GM18502 (cell line): ENCODE data around the gene EFNB2.

Experiments
- ATAC-seq: cut with Tn5 transposase; IDR thresholded peaks from one replicate; pipeline ENCODE4 v1.9.1; 2021; ENCODE audit warnings: mild to moderate bottlenecking; ENCODE audit not compliant: unreplicated experiment, poor library complexity

Gene EFNB2

DNA sequence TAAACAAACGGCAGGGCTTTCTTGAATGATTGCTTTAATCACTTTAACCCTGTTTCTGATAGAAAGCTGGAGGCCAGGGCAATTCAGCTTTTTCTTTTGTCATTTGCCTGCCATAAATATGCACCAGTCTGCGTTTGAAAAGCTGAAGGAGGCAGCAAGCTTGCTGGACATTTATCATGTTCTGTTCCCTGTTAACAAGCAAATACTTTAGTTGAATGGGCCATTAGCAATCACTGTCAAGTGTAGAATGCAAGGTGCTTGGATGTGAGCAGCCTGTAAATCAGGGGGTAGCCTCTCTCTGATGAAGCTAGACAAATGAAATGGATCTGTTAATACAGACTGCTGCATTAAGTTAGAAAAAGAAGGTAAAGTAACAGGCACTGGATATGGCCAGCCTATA is 7.6 kb downstream of the EFNB2 start:
- ATAC-seq: no peak

DNA sequence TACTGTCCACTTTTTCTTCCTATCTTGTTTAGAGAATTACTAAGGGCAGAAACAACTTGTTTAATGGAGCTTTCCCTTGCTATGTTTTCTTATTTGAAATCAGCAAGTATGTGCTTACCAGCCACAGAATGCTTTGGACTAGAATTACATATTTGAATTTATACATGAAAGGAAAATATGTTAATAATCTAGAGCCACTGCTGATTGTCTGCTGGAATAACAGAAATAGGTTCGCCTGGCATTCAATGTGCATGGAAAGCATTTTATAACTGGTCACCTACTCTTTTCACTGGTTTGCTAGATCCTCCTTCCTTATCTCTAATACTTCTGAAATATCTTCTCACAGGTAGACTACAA is 8.0 kb downstream of the EFNB2 start:
- ATAC-seq: no peak

DNA sequence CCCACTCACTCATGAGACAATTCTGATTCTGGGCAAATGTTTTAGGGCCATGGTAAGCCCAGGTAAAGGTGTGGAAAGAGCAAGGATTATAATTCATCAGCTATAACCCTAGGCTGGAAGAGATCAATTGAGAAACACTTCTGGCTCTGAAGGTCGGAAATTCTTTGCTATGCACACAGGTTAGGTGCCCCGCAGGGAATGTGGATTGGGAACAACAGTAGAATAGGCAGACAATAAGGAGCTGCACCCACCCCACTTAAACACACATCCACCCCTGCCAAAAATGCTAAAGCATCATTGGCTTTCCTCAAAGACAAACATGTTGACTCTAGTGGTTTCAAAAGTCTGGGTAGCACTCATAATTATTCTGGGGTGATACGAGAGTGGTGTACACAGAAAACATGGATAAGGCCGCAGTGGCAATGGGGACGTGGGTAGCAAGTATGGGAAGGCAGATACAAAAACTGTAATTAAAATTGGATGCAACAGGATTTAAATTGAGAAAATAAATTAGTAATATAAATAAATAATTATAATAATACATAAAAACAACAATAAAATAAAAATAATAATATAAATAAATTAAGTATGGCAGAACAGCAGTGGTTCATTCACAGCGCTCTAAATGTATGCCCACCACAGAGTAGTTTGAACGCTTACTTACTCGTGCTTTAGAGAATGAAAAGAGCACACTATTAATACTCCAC is 8.6 kb downstream of the EFNB2 start:
- ATAC-seq: no peak

DNA sequence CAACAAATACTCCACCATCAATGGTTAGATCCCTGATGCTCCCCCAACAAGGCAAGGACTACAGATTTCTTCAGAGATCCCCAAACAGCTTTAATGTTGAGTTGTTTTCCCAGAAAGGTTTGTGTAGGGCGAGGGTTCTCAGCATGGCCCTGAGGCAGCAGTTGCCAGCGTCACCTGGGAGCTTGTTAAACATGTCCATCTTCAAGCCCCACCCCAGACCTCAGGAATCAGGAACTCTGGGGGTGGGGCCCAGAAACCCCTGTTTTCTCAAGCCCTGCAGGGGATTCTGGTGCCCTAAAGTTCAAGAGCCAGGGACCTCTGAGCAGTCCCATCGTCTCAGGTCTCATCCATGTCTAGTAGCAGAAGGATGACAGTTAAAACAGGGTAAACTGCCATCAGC is 9.6 kb downstream of the EFNB2 start:
- ATAC-seq: no peak

DNA sequence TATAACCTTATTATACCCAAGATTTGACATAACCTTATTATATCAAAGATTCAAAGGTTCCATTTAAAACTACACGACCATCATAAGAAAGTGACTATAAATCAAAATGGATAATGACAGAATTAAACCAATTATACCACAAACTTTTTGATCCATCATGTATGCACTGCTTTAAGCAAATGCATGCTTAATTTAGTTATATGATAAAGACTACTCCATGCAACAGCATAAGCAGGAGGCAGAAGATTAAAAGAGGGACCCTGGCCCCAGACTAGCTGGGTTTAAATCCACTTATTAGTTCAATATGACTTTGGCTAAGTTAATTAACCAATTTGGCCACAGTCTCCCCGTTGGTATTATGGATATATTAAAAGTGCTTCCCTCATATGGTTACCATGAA is 11.4 kb downstream of the EFNB2 start:
- ATAC-seq: no peak

DNA sequence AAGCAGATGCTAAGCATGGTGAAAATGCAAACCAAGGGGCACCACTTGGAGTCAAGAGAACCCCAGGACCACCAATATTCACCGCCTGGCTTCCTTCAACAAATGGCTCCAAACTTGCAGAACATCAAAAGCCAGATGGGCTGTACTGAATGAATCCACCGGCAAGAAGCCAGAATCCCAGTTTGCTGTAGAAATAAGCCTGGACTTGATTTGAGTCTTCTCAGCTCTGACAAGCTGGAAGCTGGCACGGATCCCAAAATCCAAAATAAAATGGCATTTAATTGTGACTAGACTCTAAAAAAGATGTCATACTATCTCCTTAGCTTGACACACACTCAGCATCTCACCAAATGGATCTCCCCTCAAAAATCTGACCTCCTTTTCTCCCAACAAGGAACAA is 11.9 kb downstream of the EFNB2 start:
- no peak for ATAC-seq

DNA sequence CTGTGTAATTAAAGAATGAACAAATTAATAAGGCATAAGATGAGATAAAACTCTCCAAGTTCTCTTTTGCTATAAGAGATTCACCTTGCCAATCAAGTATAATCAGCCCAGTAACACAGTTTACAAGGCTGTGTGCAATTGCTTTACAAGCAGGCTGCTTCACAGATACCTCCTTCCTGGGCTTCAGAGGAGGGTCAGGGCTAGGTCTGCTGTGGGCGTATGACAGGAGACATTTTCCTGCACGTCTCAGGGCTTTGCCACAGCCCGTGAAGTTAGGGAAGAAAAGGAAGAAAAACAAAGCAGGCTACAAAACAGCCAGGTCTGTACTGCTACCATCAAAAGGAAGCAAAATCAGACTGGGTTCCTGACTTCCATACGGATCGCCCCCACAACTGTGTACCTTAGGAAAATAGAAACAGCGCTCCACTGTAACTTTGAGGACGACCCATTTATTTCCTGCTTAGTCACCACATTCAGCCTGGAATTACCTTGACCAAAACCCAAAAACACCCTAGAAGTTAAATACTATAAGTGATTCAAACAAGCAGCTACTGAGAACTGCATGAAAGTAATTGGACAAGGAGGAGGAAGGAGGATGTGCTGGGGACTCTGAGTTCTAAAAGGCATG is 12.4 kb downstream of the EFNB2 start:
- ATAC-seq: no peak

DNA sequence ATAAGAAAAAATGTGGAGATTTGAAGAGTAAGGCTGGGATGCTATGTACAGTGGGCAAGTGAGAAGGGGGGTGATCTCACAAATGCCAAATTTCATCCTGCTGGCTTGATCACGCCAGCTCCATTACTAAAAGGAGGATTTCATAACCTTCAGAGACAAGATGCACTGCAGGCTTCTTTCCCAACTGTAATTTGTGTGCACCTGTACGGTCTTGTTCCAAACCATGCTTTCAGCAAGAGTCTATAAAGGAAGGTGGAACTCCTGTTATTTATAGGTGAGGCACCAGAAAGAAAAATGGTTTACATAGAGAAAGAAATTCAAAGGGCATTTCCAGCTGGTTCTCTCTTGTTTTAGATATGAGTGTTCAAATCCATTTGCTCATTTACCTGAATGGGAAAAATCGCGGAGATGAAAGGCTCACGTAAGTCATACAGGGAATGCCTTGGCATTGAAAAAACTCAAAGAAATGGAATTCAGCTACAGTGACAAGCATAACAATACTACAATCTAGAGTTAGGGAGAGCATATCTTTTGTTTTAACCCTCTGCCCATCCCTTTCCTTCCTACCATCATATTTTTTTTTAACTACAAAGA is 13.3 kb downstream of the EFNB2 start:
- ATAC-seq: no peak

DNA sequence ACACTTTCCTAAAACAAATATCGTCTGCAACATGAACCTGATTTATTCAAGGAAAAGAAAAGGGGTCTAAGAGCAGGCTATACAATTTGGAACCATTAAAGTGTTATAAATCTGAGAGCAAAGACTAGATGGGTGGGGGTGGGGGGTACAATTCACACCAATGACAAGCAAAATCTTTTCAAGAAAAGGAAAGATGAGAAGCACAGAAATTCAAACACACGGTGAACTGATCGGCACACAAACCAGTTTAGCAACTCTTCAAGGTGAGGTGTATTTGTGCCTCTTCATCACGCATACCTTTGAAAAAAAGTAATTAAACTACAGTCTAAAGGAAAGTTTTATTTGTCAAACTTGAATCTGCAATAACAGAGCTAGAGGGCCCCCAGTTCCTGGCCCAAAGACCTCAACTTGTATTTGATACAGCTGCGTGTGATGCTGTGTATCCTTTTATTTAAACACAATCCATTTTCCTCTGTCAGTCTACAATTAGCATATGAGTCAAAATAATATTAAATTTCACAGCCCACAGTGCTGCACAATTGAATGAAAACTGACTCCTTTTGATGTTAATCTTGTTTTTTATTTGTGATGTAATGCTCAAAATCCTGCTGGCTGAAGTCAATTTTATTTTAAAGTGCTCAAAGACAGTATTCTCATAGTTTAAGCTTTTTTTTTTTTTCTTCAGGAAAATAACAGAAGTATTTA is 14.2 kb downstream of the EFNB2 start:
- ATAC-seq: no peak

DNA sequence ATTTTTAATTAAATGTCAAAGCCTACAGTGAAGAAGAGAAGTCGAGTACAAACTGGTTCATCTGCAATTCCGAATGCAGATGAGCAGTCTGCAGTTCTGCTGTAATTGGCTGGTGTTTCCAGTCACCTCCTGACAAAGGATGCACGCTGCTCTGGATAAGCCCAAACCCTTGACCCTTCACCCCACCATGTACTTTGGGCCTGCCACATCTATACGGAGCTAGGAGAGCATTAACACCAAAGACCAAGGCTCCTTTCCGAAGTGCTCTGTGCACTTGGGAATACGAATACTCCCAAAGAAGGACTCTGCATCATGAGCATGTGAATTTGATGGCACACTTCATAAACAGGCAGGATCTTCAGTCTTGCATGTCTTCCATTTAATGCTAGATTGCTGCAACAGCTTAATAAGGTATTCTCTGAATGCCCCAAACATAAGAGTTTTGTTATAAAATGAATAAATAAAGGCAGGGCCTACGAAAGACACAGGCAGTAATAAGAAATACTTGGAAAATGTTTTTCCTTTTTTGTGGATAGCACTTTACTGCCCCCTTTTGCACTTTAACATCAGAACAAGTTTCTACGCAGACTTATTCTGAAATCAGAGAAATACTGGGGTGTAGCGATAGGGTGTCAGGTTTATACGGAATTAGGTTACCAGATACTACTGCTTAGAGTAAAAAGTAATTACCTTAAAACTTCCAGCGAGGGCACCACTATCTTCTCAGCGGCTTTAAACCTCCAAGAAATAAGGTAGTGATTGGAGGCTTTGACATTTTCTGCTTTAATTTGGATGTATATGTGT is 15.0 kb downstream of the EFNB2 start:
- ATAC-seq: no peak

DNA sequence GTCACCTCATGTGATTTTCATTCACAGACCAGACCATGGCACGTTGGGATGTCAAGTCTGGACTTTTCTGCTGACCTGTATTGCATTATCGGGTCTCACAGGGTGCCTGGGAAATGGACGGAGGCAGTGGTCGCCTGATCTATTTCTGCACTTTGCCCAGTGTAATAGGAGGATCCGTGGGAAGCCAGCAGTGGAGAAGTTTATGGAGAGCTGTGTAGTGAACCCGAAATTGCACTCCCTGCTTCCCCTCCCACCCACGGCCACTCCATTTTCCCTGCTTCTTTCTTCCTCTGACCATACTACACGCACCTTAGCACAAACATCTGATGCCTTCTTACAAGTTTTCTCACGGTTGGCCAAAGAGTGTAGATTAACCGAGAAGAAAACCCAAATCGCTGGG is 16.9 kb downstream of the EFNB2 start:
- ATAC-seq: no peak

DNA sequence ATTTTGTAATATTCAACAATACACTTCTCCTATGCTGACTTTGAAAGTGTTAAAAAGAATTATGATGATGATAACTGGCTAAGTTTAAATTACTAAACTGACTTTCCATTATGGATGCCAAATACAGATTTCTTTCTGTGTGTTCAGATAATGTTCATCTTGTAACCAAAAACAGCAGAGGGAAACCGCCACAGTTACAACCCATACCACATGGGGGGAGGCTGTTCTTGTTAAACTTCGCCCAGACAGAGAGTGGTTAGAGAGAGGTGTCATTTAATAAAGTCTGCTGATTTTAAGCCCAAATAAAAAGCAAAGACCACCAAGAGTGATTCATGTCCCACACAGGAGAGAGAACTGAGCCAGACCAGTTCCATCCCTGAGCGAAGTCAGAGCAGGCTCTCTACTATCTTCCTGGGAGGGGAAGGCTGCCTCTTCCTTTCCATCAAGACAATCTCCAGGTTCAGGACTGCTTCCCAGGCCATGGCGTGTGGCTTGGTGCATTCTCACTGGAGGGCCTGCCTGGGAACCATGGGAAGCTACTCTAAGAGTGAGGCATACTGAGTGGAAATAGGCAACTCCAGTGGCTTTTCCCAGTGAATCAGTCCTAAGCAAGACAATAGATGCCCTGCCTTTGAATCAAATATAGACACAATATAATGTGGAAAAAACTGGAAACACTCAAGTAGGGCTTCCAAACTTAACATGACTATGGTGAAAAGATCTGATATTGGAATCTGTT is 18.2 kb downstream of the EFNB2 start:
- no peak for ATAC-seq

DNA sequence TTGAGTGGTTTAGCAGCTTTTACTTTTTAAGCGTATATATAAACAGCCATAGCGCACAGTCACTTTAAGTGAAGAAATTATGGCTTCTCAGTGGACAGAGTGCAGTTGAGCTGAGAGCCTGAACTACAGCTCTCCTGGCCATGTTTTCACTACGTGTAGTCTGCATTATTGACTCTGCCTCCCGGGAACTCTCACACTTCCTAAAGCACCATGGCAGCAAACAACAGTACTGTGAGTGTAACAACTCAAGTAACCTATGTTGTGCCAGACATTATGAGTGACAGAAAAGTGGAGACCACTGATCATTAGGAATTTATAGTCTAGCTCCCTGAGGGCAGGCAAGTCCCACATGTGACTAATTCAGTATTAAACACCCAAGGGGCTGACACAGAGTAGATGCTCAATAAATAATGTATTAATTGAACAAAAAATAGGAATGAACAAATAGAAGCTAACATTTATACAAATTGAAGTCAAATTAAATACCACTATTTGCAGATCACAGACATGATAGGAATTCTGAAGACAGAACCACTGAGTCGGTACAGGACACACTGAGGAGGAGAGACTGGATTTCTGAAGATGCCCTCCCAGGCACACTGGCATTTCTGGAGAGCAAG is 19.7 kb downstream of the EFNB2 start:
- no peak for ATAC-seq

DNA sequence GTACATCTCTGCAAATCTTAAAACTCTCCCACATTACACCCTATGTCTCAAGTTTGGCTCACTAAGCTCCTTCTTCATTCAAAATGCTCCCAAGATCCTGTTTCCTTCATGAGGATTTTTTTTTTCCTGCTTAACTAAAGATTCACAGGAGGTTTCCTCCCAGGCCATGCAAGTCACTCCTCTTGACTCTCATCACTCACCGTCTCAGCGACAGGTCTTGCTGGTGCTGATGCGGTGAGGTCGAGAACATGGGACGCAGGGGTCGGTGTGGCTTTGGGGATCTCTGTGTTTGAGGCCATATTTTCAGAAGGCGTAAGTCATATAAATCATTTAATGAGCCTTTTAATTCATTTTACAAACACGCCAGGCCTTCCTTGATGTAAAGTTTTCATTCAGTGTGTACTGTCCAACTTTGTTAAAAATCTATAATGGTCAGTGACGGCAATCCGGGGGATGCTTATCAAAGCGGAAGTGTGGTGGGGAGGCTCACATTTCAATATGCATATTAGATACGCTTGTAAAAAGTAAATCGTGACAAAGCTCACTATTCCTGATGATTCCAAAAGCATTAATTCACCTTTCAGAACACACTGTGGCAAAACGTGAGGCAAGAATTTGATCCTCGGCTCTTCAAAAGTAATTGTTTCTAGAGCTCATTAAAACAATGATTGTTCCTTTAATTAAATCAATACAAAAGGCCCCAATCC is 20.4 kb downstream of the EFNB2 start:
- ATAC-seq: no peak

DNA sequence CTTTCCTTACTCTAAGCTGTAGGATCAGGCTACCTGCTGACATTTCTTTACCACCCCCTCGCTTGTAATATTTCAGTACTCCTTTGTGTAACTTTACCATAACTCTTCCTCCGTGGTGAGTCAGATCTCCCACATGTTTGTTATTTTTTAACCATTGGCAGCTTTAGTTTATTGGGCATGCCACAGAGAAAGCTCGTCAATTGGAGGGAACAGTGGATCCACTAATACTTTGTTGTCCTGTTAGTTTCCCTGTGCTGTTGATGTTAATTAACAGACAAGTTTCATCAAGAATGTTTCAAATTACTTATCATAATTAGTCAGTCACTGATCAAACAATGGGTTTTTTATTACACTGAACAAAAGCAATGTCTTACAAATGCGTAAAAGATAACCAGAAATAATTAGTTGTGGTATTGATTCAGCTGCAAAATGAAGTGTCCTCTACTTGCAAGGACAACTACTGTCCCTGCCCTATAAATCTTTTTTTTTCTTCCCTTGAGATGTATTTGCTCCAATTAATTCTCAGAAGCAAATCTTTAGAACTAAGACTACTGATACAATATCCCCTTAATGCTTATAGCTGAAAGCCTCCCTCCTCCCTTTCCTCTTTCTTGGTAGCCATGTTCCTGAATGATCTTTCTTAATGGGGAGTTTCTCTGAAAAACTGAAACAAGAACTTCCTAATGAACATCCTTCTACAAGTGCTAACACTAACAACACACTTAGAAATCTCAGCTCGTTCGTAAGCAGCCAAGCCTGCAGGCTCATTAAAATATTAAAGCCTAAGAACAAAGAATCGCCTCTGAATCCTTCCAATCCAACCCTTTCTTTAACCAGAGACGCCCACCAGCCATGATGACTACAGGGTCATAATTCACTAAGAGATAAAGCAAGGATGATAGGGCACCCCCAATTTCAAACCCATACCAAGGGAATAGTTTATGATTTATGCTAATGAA is 22.2 kb downstream of the EFNB2 start:
- ATAC-seq: no peak

DNA sequence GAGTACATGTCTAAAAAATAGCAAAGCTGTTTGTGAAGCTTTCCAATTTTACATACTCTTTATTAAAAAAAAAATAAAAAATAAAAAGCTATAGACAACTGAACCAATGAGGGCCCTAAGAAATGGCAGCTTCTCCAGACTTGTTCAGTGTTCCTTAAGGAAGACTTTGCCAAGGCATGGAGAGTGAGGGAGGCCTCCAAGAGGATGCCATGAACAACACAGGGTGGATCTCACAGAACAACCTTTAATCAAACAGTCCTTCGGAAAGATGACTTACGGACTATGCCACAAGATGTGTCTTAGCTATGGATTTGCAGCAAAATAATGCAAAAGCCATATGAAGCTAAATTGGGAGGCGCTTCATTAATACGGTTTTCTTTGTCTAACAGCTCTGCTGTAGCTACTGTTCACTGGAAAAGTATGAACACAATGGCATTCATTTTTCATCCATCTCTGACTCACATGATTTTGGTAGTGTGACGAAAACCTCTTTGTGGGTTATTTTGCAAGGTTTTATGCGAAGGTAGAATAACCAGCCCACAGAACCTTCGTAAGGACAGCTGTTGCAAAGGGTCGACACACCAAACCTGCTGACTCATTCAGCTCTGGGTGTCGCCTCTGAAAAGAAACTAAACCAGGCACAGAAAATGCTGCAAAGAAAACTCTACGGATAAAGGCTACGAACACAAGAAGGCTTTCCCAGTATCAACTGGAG is 27.7 kb downstream of the EFNB2 start:
- peak; percentile 88 for ATAC-seq

DNA sequence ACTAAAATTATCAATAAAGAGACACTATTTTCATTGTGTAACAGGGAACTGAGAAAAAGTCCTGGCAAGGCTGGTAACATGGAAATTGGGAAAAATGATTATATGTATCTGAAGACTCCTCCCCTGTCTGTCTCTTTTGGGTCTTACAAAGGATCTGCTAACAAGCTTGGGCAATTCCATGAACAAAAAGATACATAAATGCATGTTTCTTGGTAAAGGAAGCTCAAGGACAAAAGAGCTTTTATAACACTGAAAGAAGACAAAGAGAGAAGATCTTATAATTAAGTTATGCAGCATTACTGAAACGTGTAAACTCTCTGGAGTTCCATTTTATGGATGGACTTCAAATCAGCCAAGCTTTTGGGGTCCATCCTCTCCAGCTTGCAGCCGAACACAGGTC is 29.2 kb downstream of the EFNB2 start:
- no peak for ATAC-seq
